Fibroblast of skin of right biceps (primary cell): ENCODE measurements around the gene GPR153.
"Not testable (repeated sequence)": the region's sequence is repeated elsewhere in the genome, so short reads cannot be mapped to it uniquely, and the experiment has no call there.

Experiments
- DNase-seq: peaks from one replicate; pipeline ENCODE4 v3.0.0-alpha.2; 2013

GPR153 gene

DNA sequence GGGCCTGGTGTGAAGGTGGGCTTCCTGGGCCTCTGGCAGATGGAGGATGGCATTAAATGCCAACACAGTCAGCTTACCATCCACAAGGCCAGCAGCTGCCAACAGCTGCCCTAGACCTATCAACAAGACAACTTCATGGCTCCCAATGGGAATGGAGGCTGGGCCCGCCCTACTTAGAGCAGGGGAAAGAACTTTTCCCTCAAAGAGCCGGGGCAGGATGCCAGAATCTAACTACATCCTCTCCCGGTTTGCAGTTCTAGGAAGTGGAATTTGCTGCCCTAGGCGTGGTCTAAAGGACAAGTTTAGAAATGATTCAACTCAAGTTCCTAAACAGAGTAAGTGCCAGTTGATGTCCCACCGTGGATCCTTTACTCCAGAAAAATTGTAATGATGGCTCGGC lies 38.3 kb downstream of the GPR153 start:
- DNase-seq = peak; percentile 43

GRCh38 chr1:6221210-6221784 lies 39.6 kb downstream of the GPR153 start:
- DNase-seq = no peak

DNA sequence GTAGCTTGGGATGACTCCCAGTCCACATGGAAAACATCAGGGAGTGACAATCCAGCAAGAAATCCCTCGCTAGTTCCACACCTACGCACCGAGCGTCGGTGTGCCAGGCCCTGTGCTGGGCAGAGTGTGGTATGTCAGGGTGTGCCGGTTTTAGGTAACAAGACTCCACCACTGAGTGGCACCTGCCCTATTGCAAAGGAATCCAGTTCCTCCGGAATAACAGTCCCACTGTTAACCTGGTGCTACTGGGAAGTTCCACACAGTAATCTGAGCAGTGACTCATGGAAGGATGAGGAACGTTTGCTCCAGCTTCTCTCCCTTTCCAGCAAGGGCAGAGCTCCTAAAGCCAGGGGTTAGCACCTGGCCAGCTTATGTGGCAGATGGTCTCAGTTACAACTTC lies 40.7 kb downstream of the GPR153 start:
- no peak for DNase-seq

DNA sequence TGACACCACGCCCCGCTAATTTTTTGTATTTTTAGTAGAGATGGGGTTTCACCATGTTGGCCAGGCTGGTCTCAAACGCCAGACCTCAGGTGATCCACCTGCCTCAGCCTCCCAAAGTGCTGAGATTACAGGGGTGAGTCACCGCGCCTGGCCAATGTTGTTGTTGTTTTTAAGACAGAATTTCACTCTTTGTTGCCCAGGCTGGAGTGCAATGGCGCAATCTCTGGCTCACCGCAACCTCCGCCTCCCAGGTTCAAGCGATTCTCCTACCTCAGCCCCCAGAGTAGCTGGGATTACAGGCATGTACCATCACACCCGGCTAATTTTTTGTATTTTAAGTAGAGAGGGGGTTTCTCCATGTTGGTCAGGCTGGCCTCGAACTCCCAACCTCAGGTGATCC lies 41.3 kb downstream of the GPR153 start:
- not testable (repeated sequence) for DNase-seq

- DNase-seq = no peak
Measured at GRCh38 chr1:6218375-6219164, 42.3 kb downstream of the GPR153 start.

DNA sequence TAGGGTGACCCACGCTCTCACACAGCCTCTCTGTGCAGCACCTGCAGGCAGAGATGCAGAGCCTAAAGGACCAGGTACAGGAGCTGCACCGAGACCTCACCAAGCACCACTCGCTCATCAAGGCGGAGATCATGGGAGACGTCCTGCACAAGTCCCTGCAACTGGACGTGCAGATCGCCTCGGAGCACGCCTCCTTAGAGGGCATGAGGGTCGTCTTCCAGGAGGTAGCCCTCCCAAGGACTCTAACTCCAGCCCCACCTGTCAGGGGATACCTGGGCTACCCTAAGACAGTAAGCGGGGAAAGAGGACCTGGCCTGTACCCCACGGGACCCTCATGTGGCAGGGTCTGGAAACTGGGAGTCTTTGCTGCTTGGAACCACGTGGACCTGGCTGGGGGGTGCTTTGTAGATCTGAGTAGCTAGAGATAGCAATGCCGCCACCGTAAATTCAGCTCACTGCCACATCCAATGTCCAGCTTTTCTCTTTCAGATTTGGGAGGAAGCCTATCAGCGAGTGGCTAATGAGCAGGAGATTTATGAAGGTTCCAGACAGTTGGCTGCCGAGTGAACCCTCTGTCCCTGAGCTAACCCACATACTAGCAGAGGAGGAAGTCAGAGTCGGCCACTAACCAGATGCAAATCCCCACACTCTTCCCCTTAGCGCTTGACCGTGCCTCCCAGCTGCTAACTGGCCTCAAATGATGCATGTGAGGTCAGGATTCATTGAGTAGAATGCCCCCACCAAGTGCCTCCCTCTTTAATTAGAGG lies 48.5 kb downstream of the GPR153 start:
- DNase-seq = no peak

DNA sequence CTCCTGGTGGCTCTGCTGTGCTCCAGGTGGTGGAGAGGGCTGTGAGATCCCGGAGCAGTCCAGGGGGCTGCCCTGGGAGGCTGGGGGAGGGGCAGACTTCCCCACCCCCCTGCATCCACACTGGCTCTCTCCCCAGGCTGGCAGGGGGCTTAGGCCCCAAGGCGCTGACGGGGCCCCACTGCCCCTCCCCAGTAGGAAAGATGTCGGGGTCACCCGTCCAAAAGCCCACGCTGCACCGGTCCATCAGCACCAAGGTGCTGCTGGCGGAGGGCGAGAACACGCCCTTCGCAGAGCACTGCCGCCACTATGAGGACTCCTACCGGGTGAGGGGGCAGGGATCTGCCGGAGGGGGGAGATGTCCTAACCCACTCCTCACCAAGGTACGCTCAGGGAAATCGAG lies 49.2 kb downstream of the GPR153 start:
- DNase-seq = no peak

DNA sequence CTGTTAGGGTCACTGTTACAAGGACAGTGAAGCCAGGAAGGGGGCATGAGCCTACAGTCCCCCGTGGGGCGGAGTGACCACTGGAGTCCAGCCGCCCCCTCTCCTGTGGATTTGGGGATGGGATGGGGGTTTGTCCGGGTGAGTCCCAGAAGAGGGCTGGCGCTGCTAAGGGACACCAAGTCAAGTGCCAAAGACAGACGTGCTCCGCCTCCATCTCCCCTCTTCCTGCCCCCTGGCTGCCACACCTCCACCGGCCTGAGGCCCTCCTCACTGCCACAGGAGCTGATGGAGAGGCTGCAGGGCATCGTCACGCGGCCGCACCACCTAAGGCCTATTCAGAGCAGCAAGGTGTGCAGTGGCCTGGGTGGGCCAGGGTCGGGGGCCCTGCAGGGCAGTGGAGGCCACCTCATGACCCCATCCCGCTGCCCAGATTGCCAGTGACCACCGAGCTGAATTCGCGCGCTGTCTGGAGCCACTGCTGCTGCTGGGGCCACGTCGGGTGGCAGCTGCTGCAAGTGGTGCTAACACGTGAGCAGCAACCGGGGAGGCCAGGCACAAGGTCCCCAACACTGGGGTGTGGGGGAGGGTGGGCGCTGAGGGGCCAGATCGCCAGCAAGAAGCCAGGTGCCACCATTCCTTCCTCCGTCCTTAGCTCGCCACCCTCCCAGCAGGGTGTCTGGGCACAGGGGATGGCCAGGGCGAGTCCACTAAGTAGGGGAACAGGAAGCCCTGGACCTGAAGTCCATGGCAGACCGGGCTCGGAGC lies 50.1 kb downstream of the GPR153 start:
- DNase-seq = no peak

GRCh38 chr1:6209661-6210580 lies 51.0 kb downstream of the GPR153 start:
- no peak for DNase-seq

DNA sequence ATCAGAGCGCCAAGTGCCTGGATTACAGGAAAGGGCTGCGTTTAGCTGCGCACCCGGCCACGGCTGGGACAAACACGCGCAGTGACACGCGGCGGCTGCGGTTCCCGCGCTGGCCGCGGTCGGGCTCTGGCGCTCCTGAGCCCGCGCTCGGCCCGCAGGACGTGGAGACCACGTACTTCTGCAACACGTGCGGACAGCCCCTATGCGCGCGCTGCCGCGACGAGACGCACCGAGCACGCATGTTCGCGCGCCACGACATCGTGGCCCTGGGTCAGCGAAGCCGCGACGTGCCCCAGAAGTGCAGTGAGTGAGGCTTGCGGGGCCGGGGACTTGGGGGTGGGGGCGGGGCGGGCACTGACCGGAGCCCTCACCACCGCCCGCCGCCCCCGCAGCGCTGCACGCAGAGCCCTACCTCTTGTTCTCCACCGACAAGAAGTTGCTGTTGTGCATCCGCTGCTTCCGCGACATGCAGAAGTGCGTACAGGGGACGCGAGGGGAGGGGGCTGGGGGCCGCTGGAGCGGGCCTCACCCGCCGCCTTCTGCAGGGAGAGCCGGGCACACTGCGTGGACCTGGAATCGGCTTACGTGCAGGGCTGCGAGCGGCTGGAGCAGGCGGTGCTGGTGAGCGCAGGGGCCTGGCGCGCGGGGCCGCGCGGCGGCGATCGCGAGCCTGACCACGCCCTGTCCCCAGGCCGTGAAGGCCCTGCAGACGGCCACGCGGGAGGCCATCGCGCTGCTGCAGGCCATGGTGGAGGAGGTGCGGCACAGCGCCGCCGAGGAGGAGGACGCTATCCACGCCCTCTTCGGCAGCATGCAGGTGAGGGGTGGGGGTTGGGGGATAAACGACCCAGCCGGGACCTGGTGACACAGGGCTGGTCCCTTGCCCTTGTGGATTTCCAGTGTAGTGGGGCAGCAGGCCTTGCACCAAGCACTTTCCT lies 51.9 kb downstream of the GPR153 start:
- peak; percentile 59 for DNase-seq

DNA sequence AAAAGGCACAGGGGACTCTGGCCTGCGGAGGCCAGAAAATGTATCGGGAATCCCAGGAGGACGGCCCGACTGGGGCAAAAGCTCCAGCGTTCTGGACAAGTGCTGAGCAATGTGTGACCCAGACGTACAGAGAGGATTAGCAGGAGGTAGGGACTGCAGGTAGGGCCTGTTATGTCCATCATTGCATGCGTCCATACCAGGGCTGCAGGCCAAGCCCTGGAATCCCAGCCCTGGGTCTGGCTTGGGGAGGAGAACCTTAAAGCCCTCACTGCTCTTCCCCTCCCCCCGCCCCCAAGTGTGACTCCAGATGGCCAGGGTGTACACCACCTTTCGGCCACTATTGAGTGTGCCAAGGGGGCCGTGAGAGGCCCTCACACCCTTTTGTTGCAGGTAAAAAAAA lies 53.0 kb downstream of the GPR153 start:
- DNase-seq = no peak

- no peak for DNase-seq
Measured at GRCh38 chr1:6207075-6207885, 53.6 kb downstream of the GPR153 start.

- DNase-seq = no peak
Measured at GRCh38 chr1:6206520-6206855, 54.4 kb downstream of the GPR153 start.

DNA sequence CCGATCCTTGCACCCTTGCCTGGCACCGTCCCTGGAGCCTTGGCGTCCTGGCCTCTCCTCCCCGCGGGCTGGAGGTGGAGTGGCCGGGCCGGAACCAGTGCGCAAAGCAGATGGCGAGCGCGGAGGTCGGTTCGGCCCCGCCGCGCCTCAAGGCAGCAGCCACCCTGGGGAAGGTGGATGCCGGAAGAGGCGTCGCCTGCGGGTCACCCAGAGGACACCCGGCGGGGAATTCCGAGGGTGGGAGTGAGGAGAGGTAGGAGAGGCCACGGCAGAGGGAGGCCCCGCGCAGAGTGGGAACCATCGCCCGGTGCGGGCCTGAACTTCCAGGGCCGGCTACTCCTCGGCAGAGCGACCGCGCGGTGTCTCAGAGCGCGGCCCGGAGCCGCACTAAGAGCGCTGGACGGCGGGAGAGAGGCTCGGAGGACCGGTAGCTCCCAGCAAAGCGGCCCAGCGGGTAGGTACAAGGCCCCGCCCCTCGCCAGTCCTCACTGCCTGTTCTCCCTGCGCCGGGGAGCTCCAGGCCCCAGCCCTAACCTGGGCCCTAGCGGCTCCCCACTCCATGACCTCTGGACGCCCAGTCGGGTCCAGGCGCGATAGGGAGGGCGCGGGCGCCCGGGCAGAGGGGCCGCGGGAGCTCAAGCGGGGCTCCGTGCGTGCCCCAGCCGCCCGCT lies 54.9 kb downstream of the GPR153 start, which contains the start of gene RNF207:
Gene RNF207, plus strand, starts transcription at position 271 of the 671 bp plus-strand sequence. CDS start 417 bp downstream, outside the sequence.
- DNase-seq = peak; percentile 76

DNA sequence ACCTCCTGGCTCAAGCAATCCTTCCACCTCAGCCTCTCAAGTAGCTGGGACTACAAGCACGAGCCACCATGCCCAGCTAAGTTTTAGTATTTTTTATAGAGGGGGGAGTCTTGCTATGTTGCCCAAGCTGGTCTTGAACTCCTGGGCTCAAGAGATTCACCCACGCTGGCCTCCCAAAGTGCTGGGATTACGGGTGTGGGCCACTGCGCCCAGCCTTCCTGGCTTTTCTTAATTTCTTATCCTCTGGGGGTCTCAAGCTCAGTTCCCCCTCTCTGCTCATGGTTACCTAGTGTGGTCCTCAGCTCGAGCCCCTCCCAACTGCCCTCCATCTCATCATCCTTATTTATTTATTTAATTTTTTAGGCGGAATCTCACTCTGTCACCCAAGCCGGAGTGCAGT lies 58.6 kb downstream of the GPR153 start:
- no peak for DNase-seq

- DNase-seq = no peak
Measured at GRCh38 chr1:6200188-6200809, 60.6 kb downstream of the GPR153 start.

GRCh38 chr1:6199298-6200187 lies 61.4 kb downstream of the GPR153 start, which contains the start of gene RPL22:
RPL22 (minus strand) TSS chr1:6199595; CDS start chr1:6199573, 22 bp downstream.
- peak; percentile 100 for DNase-seq
